Measurements from ENCODE around the gene ATXN7L1. TPM values are rescaled to one million over a fixed set of nuclear protein-coding genes. Genes with fewer than 3 reads are reported as not detected.

ATXN7L1 gene
- total and polyA plus RNA-seq, 2 of the 4 experiments (the other 2 are of a cell fraction), result 3.5 to 4.3 TPM

DNA sequence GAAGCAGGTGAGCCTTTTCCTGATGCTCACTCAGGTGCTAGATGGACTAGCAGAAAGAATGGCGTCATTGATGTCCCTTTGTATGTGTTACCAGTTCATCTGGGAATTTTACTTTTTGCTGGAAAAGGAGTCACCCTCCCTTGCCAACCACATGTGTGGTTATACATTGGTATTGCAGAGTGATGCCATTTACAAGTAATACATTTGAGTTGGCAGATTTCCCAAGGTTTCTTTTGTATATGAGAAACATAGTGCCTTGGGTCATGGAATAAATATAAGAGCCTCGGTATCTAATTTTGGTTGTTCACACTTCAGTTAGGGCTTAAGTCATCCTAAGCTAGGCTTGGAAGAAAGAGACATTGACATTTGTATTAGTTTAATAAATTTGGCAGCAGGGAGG is 10.4 kb upstream of the ATXN7L1 start:
- CTCF ChIA-PET, result interaction anchor here (0.6 kb wide), 1 partner anchor 356 kb away, joined by 3 read pairs; no protein-coding TSS in a partner anchor
- Histone ChIP-seq H2BK20ac (ENCODE audit: low read depth, low read length) (no peak overlapping the region), H3K9ac (ENCODE audit: low read depth, low read length) (no peak overlapping the region), H3K27me3 (ENCODE audit: control insufficient read depth, insufficient read depth, low read length) (no peaks in the 10 kb centered on the region), H3K9me3 (ENCODE audit: control insufficient read depth, insufficient read depth, low read length) (no peaks in the 10 kb centered on the region), H3K18ac (ENCODE audit: low read depth, low read length) (no peak overlapping the region), H4K8ac (ENCODE audit: low read depth in 2 of 2, low read length in 2 of 2) (no peak overlapping the region), H3K14ac (replicated peaks; ENCODE audit: low read depth, low read length) (no peak overlapping the region), H2AFZ (replicated peaks; ENCODE audit: low read length, poor library complexity) (no peak overlapping the region), H2AK5ac (ENCODE audit: low read depth, low read length) (no peak overlapping the region), H3K56ac (ENCODE audit: extremely low read depth, insufficient read depth, low read length) (no peak overlapping the region), H4K91ac (ENCODE audit: insufficient read depth, low read depth, low read length) (no peak overlapping the region), H2BK15ac (ENCODE audit: low read depth, low read length) (no peak overlapping the region), H4K20me1 (ENCODE audit: insufficient read depth, low read length) (peaks cover 4% of the 10 kb centered on the region; the same call in 1 of the 2 replicates), H2BK120ac (ENCODE audit: low read depth, low read length) (no peak overlapping the region), H2BK5ac (ENCODE audit: low read depth, low read length, poor library complexity, severe bottlenecking) (no peak overlapping the region), H3K27ac (ENCODE audit: insufficient read depth, low read length) (no peak overlapping the region), H3K4me2 (ENCODE audit: low read depth, low read length) (no peak overlapping the region), H4K5ac (ENCODE audit: low read depth, low read length) (no peak overlapping the region), H3K9me1 (ENCODE audit: insufficient read depth, low read length) (peaks cover 3% of the 10 kb centered on the region; the same call in 1 of the 2 replicates), H3K4me1 (ENCODE audit: control insufficient read depth, insufficient read depth, low read length) (no peaks in the 10 kb centered on the region; the same call in 1 of the 2 replicates), H3K4ac (ENCODE audit: low read depth, low read length) (no peak overlapping the region), H3K4me3 (ENCODE audit: insufficient read depth, low read depth, low read length) (no peak overlapping the region), H3K79me1 (ENCODE audit: low read depth in 1 of 2, low read length in 2 of 2) (peaks cover 4 to 7% of the 10 kb centered on the region in 2 experiments; a peak in 3 of 4 replicates), H2AK9ac (replicated peaks; ENCODE audit: low read depth, low read length, poor library complexity) (no peak overlapping the region), H3K23ac (ENCODE audit: low read depth, low read length) (no peak overlapping the region), H3K36me3 (ENCODE audit: control insufficient read depth, insufficient read depth, low read length) (peaks cover 3% of the 10 kb centered on the region; the same call in 1 of the 2 replicates)
- DNase-seq (no peak), ATAC-seq (ENCODE audit: low read depth) (no peak)
- no CpG with 5 or more reads among the region's 2 CpGs for WGBS, 2 experiments (ENCODE audit: extremely low coverage in 2 of 2, insufficient read length in 1 of 2)
- in situ Hi-C loops (cut with MboI; ENCODE audit: low sequenced_read_pairs) (no loop called here), dilution Hi-C loops (cut with HindIII; ENCODE audit: low sequenced_read_pairs, unreplicated experiment) (no loop called here), intact Hi-C loops (cut with micrococcal nuclease) (no loop called here)
- BruUV-seq (replicated peaks), result no TSS peak
- POLR2A ChIA-PET (ENCODE audit: unreplicated experiment), result interaction anchor here (0.6 kb wide), 1 partner anchor 107 kb away, joined by 3 read pairs; no protein-coding TSS in a partner anchor
- TF ChIP-seq MAFK (IDR thresholded peaks at IDR 0.05; ENCODE audit: low read depth, low read length), result no peak
- no peak for TF ChIP-seq NFE2L2 (IDR thresholded peaks at IDR 0.05; ENCODE audit: low read depth, low read length)
- no peak for TF ChIP-seq MAZ (IDR thresholded peaks at IDR 0.05; ENCODE audit: borderline replicate concordance, low read depth, low read length)
- TF ChIP-seq, protein P1, sequence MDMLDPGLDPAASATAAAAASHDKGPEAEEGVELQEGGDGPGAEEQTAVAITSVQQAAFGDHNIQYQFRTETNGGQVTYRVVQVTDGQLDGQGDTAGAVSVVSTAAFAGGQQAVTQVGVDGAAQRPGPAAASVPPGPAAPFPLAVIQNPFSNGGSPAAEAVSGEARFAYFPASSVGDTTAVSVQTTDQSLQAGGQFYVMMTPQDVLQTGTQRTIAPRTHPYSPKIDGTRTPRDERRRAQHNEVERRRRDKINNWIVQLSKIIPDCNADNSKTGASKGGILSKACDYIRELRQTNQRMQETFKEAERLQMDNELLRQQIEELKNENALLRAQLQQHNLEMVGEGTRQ (IDR thresholded peaks at IDR 0.05; ENCODE audit: low read depth, low read length), result no peak
- TF ChIP-seq, protein P2, sequence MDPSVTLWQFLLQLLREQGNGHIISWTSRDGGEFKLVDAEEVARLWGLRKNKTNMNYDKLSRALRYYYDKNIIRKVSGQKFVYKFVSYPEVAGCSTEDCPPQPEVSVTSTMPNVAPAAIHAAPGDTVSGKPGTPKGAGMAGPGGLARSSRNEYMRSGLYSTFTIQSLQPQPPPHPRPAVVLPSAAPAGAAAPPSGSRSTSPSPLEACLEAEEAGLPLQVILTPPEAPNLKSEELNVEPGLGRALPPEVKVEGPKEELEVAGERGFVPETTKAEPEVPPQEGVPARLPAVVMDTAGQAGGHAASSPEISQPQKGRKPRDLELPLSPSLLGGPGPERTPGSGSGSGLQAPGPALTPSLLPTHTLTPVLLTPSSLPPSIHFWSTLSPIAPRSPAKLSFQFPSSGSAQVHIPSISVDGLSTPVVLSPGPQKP (IDR thresholded peaks at IDR 0.05; ENCODE audit: borderline replicate concordance, low read depth, low read length), result no peak
- TF ChIP-seq FOS (IDR thresholded peaks at IDR 0.05; ENCODE audit: low read depth, low read length), result no peak
- TF ChIP-seq BHLHE40 (IDR thresholded peaks at IDR 0.05; ENCODE audit: low read depth, low read length), result no peak
- no peak for TF ChIP-seq POLR2A (IDR thresholded peaks at IDR 0.05; ENCODE audit: low read depth, low read length)
- no peak for TF ChIP-seq RFX5 (IDR thresholded peaks at IDR 0.05; ENCODE audit: low read depth, low read length)
- no peak for TF ChIP-seq MXI1 (IDR thresholded peaks at IDR 0.05; ENCODE audit: borderline replicate concordance, low read depth, low read length)
- TF ChIP-seq SMC3 (IDR thresholded peaks at IDR 0.05; ENCODE audit: low read depth, low read length), result no peak
- no peak for TF ChIP-seq CHD1 (IDR thresholded peaks at IDR 0.05; ENCODE audit: low read depth, low read length)
- no peak for TF ChIP-seq RCOR1 (IDR thresholded peaks at IDR 0.05; ENCODE audit: insufficient replicate concordance, low read length)
- no peak for TF ChIP-seq RAD21 (IDR thresholded peaks at IDR 0.05; ENCODE audit: low read length)
- no peak for TF ChIP-seq CEBPB (IDR thresholded peaks at IDR 0.05; ENCODE audit: low read depth, low read length)
- TF ChIP-seq, protein P3, sequence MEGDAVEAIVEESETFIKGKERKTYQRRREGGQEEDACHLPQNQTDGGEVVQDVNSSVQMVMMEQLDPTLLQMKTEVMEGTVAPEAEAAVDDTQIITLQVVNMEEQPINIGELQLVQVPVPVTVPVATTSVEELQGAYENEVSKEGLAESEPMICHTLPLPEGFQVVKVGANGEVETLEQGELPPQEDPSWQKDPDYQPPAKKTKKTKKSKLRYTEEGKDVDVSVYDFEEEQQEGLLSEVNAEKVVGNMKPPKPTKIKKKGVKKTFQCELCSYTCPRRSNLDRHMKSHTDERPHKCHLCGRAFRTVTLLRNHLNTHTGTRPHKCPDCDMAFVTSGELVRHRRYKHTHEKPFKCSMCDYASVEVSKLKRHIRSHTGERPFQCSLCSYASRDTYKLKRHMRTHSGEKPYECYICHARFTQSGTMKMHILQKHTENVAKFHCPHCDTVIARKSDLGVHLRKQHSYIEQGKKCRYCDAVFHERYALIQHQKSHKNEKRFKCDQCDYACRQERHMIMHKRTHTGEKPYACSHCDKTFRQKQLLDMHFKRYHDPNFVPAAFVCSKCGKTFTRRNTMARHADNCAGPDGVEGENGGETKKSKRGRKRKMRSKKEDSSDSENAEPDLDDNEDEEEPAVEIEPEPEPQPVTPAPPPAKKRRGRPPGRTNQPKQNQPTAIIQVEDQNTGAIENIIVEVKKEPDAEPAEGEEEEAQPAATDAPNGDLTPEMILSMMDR (conservative IDR thresholded peaks at IDR 0.05; ENCODE audit: low read depth, low read length), result no peak

Data from IMR-90 (cell line).